Activated CD4-positive, CD25-positive, alpha-beta regulatory T cell treated with anti-CD3 and anti-CD28 coated beads, Interleukin-2, amount 50 U/mL, for 16 hours (primary cell): ENCODE results near the gene DBNDD2.

Experiments used
- DNase-seq: peaks from one replicate; pipeline ENCODE4 v3.0.0-alpha.2; 2020; ENCODE audit warnings: low read depth, low spot score

Gene DBNDD2

DNA sequence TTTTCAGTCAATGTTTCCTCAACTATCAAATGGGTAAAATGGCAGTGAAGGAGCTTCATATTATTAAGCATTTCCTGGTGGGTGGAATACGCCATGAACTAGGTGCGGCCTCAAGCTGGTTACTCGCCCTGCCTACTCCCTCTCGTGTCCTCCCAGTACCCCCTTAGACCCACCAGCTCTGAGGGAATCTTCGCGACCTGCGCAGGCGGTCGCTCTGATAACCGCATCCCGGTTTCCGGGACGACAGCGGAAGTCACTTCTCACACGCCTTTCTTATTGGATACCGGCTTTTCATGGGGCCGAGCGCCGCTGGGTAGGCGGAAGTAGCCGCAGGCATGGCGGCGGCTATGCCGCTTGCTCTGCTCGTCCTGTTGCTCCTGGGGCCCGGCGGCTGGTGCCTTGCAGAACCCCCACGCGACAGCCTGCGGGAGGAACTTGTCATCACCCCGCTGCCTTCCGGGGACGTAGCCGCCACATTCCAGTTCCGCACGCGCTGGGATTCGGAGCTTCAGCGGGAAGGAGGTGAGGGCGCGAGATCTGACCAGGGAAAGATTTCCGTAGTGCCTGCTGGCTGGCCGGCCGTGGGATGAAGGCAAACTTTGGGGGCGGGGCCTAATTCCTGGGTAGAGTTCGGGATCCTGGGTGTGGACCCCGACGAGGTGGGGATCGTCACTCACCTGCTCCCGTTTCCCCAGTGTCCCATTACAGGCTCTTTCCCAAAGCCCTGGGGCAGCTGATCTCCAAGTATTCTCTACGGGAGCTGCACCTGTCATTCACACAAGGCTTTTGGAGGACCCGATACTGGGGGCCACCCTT is 7.9 kb downstream of the DBNDD2 start, which contains the start of gene PIGT:
TSS of gene PIGT (plus strand) at position 320 of the 816 bp plus-strand sequence. CDS start at position 336, 16 bp downstream.
- DNase-seq = peak; percentile 82

DNA sequence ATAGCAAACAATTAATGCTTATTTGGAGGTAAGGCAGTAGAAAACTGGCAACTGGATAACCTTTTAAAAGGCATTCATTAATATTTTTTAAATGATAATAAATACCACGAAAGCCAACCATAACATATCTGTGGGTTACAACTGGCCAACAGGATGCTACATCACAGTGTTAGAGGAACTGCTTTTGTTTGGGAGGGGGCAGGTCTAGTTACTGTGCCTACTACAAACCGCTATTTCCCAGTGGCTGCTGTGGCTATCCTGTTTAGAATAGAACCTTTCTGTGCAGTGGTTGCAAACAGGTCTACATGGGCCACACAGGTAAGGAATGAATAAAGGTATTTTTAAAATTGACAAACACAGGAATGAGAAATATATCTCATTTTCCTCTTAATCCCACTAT is 8.8 kb downstream of the DBNDD2 start:
- no peak for DNase-seq

DNA sequence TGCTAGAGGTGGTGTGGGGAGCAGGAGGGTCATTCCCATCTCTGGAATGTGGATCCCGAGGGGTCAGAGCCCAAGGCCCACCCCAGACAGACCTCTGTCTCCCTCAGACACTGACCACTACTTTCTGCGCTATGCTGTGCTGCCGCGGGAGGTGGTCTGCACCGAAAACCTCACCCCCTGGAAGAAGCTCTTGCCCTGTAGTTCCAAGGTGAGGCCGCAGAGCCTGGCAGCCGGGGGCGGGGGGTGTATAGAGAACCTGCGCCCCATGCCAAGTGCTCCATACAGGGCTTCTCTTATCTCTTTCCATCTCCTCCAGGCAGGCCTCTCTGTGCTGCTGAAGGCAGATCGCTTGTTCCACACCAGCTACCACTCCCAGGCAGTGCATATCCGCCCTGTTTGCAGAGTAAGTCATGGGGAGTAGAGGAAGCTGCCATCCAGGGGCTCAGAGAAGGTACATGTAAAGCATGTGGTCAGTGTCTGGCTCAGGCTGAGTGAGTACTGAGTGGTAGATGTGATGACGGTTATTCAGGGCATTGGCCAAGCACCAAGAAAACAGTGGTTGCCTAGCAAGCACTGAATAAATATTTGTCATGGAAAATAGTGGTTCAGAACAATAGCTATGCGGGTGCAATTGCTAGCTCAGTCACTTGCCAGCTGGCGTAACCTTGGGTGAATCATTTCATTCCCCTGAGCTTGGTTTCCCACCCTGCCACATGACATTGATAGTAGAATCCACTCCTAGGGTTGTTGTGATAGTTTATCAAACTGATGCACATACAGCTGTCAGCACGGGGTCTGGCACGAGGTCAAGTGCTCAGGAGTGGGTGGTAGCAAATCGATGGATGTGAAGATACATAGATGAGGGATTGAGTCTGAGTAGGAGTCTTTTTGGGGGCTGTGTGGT is 11.4 kb downstream of the DBNDD2 start:
- DNase-seq = no peak

DNA sequence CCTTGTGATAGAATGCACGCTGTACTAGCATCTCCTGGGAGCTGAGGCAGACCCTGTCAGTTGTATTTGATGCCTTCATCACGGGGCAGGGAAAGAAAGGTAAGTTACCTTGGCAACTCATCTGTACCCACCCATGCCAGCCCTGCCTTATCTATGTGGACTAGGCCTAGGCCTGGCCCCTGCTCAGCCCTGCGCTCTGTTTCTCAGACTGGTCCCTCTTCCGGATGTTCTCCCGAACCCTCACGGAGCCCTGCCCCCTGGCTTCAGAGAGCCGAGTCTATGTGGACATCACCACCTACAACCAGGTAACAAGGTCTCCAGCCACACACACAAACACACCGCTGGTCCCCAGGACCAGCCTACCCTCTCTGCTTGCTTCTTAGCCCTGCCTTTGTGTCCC is 12.0 kb downstream of the DBNDD2 start:
- DNase-seq = no peak

DNA sequence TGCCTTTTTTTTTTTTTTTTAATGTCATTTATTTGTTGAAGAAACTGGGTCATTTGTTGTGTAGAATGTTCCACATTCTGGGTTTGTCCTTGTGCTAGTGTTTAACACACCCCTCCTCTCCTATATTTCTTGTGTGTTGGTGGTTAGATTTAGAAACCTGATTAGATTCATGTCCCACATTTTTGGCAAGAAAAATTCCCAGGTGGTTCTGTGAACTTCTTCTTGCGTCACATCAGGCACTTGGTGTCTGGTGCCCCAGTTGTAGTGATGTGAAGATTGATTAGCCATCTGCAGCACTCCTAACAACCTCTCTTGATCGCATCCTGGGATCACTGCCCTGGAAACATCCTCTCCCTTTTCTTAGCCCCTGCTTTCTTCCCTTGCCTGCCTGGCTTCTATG is 15.6 kb downstream of the DBNDD2 start:
- DNase-seq = no peak

DNA sequence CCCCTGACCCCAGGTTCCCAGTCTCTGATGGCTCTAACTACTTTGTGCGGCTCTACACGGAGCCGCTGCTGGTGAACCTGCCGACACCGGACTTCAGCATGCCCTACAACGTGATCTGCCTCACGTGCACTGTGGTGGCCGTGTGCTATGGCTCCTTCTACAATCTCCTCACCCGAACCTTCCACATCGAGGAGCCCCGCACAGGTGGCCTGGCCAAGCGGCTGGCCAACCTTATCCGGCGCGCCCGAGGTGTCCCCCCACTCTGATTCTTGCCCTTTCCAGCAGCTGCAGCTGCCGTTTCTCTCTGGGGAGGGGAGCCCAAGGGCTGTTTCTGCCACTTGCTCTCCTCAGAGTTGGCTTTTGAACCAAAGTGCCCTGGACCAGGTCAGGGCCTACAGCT is 17.5 kb downstream of the DBNDD2 start:
- DNase-seq = no peak

DNA sequence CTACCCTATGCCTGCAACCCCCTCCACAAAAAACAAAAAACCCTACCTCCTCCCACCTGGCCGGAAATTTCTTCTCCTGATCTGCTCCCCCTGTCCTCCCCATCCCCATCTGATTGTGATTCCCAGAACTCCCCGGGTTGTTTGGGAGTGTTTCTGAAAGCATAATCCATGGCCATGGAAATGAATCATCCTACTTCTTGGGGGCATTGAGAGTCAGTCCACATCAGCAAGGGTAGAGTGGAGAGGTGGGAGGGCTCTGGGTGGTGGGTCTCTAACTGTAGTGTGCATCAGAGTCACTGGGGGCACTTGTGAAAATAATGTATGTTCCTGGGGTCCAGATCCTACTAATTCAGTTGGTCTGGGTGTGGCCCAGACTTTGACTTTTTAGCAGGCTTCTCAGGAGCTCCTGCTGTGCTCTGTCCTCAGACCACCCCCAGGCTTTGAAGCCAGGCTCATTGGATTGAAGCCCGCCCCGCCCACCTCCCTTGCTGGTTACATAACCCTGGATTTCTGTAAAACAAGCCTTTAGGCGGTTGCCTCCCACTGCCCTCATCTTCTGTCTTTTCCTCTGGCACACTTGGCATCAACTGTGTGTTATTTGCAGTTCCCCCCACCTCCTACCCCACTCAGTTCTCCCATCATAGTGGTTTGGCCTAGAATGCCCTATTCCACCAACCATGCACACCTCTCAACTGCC is 18.4 kb downstream of the DBNDD2 start:
- DNase-seq = no peak

DNA sequence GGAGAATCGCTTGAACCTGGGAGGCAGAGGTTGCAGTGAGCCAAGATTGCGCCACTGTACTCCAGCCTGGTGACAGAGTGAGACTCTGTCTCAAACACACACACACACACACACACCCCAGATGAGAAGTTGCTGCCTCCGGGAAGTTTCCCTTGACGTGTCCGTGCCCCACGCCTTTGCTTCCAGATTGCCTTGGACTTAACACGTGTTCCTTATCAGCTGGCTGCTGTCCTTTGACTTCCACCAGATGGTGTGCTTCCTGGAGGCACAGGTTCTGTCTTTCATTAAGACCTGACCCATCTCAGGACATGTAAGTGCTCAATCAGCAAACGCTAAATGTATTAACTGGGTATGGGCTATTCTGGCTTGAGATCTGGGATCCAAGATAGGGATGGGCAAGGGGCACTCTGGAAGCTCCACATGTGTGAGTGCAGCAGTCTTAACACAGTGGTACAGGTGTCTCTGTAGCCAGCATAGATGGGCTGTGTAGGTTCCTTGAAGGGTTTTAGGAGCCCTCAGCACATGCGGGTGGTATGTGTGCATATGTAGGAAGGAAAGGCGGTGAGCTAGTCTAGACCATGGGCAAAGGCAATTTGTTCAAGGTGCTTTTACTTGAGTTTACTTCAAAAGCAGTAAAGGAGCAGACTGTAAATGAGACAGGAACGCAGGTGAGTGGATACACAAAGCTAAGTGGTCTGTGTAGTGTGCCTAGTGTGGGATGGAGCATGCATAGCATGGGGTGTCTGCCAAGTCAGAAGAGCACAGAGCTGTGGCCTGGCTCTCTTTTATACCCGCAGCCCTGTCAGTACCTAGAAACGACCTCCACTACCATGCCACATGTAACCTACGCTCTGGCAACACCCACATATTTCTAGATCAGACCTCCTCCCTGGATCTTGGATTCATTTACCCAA is 19.4 kb downstream of the DBNDD2 start:
- no peak for DNase-seq

DNA sequence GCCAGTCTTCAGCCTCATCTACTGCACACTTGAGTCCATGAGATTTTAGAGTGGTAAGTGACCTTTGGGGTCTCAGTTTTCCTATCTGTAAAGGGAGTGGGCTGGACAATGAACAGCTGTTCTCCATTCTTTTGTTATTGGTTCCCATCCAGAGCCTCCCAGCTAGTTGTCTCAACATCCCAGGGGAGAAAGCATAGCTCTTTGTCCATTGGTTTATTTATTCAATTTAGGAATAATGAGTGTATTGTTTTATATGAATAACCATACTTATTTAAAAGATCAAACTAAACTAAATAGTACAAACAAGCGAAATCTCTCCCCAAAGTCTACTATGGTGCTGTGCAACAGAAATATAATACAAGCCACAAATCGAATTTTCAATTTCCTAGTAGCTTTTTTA is 21.5 kb downstream of the DBNDD2 start:
- DNase-seq = no peak

DNA sequence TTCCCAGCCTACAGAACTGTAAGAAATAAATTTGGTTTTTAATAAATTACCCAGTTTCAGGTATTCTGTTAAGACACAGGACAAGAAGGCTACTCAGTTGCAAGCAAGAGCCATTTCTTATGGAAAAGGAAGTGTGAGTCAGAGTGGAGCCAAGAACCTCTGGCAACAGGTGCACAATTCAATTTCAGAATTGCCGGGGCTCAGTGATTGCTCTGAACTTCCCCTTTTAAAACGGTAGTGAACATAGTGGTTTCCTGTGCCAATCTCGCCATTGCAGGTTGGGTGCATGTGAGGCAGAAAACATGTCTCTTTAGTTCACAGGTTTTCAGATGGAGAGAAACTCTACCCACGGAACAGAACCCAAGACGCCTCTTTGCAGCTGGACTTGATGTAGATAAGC is 24.2 kb downstream of the DBNDD2 start:
- no peak for DNase-seq

DNA sequence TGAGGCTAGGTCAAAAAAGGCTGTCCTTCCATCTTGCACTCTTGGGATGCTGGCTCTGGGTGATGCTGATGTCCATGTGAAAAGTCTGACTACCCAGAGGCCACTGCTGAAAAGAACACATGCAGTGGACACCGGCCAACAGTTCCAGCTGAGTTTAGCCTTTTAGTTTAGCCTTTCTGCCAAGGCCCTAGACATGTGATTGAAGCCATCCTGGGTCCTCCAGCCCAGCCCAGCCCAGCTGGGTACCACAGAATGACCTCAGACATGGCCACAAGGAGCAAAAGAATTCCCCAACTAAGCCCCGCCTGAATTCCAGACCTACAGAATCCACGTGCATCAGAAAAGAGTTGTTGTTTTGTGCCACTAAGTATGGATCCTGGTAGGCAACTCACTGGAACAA is 25.2 kb downstream of the DBNDD2 start:
- no peak for DNase-seq

DNA sequence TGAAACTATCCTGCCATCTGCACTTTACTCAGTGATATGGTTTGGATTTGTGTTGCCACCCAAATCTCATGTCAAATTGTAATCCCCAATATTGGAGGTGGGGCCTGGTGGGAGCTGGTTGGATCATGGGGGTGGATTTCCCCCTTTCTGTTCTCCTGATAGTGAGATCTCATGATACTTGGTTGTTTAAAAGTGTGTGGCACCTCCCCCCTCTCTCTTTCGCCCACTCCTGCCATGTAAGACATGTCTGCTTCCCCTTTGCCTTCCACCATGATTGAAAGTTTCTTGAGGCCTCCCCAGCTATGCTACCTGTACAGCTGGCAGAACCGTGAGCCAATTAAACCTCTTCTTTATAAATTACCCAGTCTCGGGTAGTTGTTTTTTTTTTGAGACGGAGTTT is 25.9 kb downstream of the DBNDD2 start:
- DNase-seq = no peak

DNA sequence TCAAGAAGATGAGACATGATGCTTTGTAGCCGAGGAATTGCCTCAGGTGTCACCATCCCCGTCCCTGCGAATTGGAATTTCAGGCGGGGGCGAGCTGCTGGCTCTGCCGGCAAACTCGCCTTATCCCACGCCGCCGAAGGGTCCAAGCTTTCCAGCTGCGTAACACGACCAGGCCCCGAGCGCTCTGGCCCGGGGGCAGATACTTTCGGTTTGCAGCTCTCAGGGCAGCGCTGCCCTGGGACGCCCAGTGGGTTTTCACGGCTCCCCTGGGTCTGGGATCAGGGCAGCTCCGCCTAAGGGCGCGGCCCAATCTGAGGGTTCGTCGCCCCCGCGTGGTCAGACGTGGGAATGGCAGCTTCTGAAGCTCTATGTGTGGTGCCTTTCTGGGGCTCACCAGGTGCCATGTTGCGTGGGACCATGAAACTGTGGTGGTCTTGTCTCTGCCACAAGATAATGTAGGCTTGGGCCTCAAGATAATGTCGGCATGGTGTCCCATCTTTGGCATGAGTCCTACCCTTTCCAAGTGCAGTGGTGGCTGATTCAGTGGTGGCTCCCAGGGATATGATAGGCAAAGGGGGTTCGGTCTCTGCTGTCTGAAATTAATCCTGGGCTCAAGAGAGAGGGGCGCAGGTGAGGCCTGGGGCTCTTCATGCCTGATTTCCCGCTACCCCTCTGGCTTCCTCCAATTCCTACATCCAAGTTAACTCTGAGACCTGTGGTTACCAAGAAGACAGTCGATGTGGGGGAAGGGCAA is 28.8 kb downstream of the DBNDD2 start:
- peak; percentile 75 for DNase-seq

DNA sequence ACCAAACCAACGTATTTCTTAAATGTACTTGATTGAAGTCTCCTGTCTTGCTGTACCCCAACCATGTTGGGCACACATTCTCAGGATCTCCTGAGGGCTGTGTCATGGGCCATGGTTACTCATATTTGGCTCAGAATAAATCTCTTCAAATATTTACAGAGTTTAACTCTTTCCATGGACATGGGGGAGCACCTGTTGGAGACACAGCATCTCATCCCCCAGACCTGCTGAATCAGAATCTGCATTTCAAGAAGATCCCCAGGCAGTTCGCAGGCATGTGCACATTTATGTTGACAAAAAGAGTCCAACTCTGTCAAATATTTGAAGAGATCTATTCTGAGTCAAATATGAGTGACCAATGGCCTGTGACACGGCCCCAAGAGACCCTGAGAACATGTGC is 32.3 kb downstream of the DBNDD2 start:
- no peak for DNase-seq

DNA sequence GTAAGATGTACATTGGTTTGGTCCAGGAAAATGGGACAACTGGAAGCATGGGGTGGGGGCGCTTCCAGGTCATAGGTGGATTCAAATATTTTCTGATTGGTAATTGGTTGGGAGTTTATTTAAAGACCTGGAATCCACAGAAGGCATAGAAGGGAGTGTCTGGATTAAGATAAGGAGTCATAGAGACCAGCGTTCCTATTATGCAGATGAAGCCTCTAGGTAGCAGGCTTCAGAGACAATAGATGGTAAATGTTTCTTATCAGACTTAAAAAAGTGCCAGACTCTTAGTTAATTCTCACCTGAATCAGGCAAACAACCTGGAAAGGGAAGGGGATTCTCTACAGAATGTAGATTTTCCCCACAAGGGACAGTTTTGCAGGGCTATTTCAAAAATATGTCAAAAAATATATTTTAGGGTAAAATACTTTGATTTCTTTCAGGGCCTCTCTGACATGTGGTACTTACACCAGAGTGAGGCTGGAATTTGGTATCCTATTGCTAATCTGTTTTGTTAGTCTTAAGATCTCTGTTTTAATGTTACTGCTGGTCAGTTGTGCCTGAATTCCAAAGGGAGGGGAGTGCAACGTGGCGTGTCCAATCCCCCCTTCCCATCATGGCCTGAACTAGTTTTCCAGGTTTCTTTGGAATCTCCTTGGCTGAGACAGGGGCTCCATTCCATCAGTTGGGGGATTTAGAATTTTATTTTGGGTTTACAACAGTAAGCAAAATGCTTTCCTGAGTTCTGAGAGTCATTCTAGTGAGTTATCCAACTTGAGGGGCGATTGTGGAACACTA is 33.0 kb downstream of the DBNDD2 start:
- DNase-seq = no peak

DNA sequence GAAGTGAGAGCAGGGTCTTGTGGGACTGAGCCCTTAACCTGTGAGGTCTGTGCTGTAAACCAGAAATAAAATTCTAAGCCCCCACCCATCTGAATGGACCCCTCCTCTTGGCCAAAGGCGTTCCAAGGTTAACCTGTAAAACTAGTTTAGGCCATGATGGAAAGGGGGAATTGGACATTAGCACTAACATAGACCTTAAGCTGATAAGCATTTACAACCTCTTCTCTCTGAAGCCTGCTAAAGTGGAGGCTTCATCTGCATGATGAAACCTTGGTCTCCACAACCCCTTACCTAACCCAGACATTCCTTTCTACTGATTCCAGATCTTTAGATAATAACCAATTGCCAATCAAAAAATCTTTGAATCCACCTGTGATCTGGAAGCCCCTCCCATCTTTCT is 33.7 kb downstream of the DBNDD2 start:
- no peak for DNase-seq

DNA sequence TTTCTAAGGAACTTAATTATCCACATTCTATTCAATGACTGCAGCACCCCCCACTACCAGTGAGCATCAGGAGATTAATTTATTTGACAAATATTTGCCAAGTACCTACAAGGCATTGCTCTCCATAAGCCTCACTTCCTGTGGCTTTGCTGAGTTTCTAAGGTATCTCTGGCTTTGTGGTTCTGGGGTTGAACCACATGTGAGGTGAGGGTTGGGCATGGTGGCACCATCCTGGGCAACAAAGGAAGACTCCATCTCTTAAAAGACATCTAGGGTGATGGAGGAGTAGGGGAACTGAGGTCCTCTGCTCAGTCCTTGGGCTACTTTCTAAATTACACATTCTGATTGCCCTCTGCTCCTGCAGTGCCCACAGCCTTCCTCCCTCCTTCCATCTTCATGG is 36.0 kb downstream of the DBNDD2 start:
- no peak for DNase-seq

DNA sequence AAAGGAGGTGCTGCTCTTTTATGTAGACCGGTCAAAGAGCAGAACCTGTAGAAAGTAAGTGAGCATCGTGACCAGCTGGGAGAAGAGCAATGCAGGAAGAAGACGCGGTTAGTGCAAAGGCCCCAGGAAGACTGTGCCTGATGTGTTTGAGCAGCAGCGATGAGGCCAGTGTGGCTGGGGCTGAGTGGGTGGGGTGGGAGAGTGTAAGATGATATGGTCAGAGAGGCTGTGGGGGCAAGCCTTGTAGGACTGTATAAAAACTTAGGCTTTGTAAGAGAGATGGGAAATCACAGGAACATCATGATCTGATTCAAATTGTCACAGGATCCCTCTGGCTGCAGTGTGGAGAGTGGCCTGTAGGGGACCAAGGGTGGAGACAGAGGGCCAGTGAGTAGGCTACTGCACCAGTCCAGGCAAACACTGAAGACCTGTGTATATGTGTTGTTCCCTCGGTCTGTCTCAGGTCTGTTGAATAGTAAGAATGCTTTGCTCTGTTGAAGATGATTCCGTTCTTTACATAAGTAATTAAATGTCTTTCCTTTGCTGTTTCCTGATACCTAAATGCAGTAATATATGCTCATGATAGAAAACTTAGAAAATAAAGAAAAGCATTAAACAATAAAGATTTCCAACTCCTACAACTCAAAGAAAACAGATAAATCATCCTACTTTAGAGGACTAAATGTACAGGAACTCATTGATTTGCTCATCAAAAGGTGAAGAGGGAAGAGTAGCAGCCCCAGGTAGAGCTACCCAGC is 37.9 kb downstream of the DBNDD2 start:
- no peak for DNase-seq

DNA sequence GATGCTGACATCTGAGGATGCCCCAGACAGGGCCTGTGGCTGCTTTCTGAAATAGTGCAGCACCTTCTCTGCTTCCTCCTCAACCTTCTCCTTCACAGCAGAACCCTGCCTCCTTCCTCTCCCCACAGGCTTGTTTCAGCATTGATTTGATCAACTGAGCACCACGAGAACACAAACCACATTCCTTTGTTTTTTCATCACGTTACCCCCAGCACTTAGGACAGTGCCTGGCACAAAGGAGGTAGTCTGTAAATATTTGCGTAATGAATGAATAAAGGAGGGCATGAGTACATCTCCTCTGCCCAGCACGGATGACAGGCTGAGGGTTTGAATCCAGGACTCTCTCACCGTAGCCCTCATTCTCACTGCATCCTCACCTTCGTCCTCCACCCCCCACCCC is 40.2 kb downstream of the DBNDD2 start:
- DNase-seq = no peak
